Transverse colon (tissue), 4 donors: ENCODE measurements around the gene RPS24.

Source experiments
- POLR2A ChIP-seq: fragments of 450-650 bp; IDR thresholded peaks from one replicate; pipeline ENCODE4 v1.6.1; 2016; ENCODE audit warnings: antibody characterized with exemption, mild to moderate bottlenecking, moderate library complexity
- POLR2AphosphoS5 ChIP-seq, 3 donors: sonication (generic); formaldehyde crosslinking; IDR thresholded peaks; one replicate each; pipeline ENCODE4 v1.6.1; 2016; ENCODE audit warnings: antibody characterized with exemption in 3 of 3
- TF ChIP-seq, protein P1 (sequence below), 5 experiments: fragments of 200-600 bp in 3 of 5; fragments of 450-650 bp in 2 of 5; sonication (generic) in 3 of 5; IDR thresholded peaks; 1 replicate in 2 of 5; 2 replicates in 3 of 5; pipeline ENCODE4 v1.5.1; 2016 to 2017; ENCODE audit warnings: antibody characterized with exemption in 5 of 5, inconsistent platforms in 3 of 5, mild to moderate bottlenecking in 2 of 5, moderate library complexity in 1 of 5

DNA sequence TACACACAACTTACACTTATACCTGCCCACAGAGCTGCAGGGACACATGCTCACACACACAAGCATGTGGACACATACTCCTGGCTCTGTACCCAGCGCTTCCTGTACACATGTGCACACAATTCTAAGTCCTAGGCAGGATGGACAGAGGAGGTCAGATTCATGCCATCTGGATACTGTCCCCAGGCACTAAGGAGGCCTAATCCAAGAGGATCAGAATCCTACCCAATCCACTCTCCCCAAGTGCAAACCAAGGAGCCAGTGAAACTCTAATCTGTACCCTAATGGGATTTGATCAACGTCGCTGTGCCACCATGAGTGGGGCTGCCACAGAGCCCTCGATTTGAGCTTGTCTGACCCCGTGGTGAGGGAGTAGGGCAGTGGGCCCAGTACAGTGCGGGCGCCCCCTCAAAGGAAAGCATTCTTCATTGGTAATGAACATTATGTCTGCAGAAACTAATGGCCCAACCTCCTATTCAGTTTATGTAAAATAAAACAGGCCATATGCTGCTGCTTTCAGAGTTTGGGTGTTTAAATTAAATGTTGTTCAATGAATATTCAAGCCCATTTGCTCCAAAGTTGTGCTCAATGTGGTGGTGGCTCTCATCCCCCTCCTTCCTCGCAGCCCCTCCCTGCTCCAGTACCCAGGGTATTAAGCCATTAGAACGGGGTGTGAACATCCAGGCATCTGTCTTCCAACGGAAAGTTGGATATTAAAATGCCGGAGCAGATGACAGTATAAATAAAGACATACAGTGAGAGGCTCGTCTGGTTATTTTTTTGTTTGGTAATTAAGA, 26.4 kb downstream of the RPS24 start:
- TF ChIP-seq, protein P1, sequence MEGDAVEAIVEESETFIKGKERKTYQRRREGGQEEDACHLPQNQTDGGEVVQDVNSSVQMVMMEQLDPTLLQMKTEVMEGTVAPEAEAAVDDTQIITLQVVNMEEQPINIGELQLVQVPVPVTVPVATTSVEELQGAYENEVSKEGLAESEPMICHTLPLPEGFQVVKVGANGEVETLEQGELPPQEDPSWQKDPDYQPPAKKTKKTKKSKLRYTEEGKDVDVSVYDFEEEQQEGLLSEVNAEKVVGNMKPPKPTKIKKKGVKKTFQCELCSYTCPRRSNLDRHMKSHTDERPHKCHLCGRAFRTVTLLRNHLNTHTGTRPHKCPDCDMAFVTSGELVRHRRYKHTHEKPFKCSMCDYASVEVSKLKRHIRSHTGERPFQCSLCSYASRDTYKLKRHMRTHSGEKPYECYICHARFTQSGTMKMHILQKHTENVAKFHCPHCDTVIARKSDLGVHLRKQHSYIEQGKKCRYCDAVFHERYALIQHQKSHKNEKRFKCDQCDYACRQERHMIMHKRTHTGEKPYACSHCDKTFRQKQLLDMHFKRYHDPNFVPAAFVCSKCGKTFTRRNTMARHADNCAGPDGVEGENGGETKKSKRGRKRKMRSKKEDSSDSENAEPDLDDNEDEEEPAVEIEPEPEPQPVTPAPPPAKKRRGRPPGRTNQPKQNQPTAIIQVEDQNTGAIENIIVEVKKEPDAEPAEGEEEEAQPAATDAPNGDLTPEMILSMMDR (IDR thresholded peaks at IDR 0.05): no peak
- no peak for TF ChIP-seq POLR2A
- TF ChIP-seq POLR2AphosphoS5 (IDR thresholded peaks at IDR 0.05): no peak
